ENCODE measurements around the gene ANTKMT. TPM values are rescaled to one million over a fixed set of nuclear protein-coding genes. Genes with fewer than 3 reads are reported as not detected.

Gene ANTKMT
- total and polyA plus RNA-seq, 2 of the 4 experiments (the other 2 are of a cell fraction): 7.3 to 16.2 TPM

GRCh38 chr16:685967-686366, 35.0 kb upstream of the ANTKMT start:
- Histone ChIP-seq H4K91ac (ENCODE audit: insufficient read depth, low read depth, low read length) (no peak overlapping the region), H2BK5ac (ENCODE audit: low read depth, low read length, poor library complexity, severe bottlenecking) (no peak overlapping the region), H4K20me1 (ENCODE audit: insufficient read depth, low read length) (peaks cover 24% of the 10 kb centered on the region), H3K4ac (ENCODE audit: low read depth, low read length) (no peak overlapping the region), H2BK15ac (ENCODE audit: low read depth, low read length) (no peak overlapping the region), H3K9me1 (ENCODE audit: insufficient read depth, low read length) (peaks cover 13% of the 10 kb centered on the region), H3K9ac (ENCODE audit: low read depth, low read length) (no peak overlapping the region), H3K79me1 (ENCODE audit: low read depth in 1 of 2, low read length in 2 of 2) (peaks cover 19 to 61% of the 10 kb centered on the region in 2 experiments), H4K8ac (ENCODE audit: low read depth in 2 of 2, low read length in 2 of 2) (no peak overlapping the region), H3K4me1 (ENCODE audit: control insufficient read depth, insufficient read depth, low read length) (peaks cover 29% of the 10 kb centered on the region), H3K4me2 (ENCODE audit: low read depth, low read length) (no peak overlapping the region), H4K5ac (ENCODE audit: low read depth, low read length) (no peak overlapping the region), H2AFZ (replicated peaks; ENCODE audit: low read length, poor library complexity) (no peak overlapping the region), H3K36me3 (ENCODE audit: control insufficient read depth, insufficient read depth, low read length) (peaks cover 41% of the 10 kb centered on the region), H3K4me3 (ENCODE audit: insufficient read depth, low read depth, low read length) (no peak overlapping the region), H3K18ac (ENCODE audit: low read depth, low read length) (no peak overlapping the region), H3K27ac (ENCODE audit: insufficient read depth, low read length) (no peak overlapping the region), H3K9me3 (ENCODE audit: control insufficient read depth, insufficient read depth, low read length) (no peaks in the 10 kb centered on the region), H3K23ac (ENCODE audit: low read depth, low read length) (no peak overlapping the region), H3K14ac (replicated peaks; ENCODE audit: low read depth, low read length) (no peak overlapping the region), H2BK120ac (ENCODE audit: low read depth, low read length) (no peak overlapping the region), H3K27me3 (ENCODE audit: control insufficient read depth, insufficient read depth, low read length) (no peaks in the 10 kb centered on the region), H2BK20ac (ENCODE audit: low read depth, low read length) (no peak overlapping the region), H3K56ac (ENCODE audit: extremely low read depth, insufficient read depth, low read length) (no peak overlapping the region), H2AK5ac (ENCODE audit: low read depth, low read length) (no peak overlapping the region), H2AK9ac (replicated peaks; ENCODE audit: low read depth, low read length, poor library complexity) (peak overlapping the region; percentile 16)
- intact Hi-C loops (cut with micrococcal nuclease): no loop called here
- dilution Hi-C loops (cut with HindIII; ENCODE audit: low sequenced_read_pairs, unreplicated experiment): no loop called here
- DNase-seq (peak; percentile 13), ATAC-seq (ENCODE audit: low read depth) (no peak)
- in situ Hi-C loops (cut with MboI; ENCODE audit: low sequenced_read_pairs): no loop called here
- no TSS peak for BruUV-seq (replicated peaks)
- ChIA-PET CTCF (no interaction called here), POLR2A (ENCODE audit: unreplicated experiment) (interaction anchor here (0.5 kb wide), 1 partner anchor 102 kb away, joined by 4 read pairs; the partner anchor contains the start of gene RPUSD1)
- TF ChIP-seq MXI1 (IDR thresholded peaks at IDR 0.05; ENCODE audit: borderline replicate concordance, low read depth, low read length) (no peak), SMC3 (IDR thresholded peaks at IDR 0.05; ENCODE audit: low read depth, low read length) (no peak), POLR2A (IDR thresholded peaks at IDR 0.05; ENCODE audit: low read depth, low read length) (no peak), CTCF (conservative IDR thresholded peaks at IDR 0.05; ENCODE audit: low read depth, low read length) (peak; percentile 35; the same call in 1 of the 2 replicates), FOS (IDR thresholded peaks at IDR 0.05; ENCODE audit: low read depth, low read length) (no peak)
- 94% methylated on average over 3 of the region's 10 CpGs; no CpG with 5 or more reads in 1 of the 2 experiments for WGBS, 2 experiments (ENCODE audit: extremely low coverage in 2 of 2, insufficient read length in 1 of 2)

Data from IMR-90 (cell line).